Measurements from ENCODE around the gene ADGRL2. TPM values are rescaled to one million over a fixed set of nuclear protein-coding genes. Genes with fewer than 3 reads are reported as not detected.

ADGRL2 gene
- polyA plus RNA-seq, 1 donor from 2014 or later: 190 TPM

- no peaks in the 10 kb centered on the region for H3K27me3 ChIP-seq (ENCODE audit: insufficient read depth, low read depth, low read length)
Observed at GRCh38 chr1:81799939-81800694, 617 bp upstream of the ADGRL2 start.

More at GRCh38 chr1:81799939-81800694, 617 bp upstream of the ADGRL2 start:
- H2AFZ ChIP-seq (ENCODE audit: low read depth, low read length): peak overlapping the region; percentile 53
- TF ChIP-seq MXI1 (conservative IDR thresholded peaks at IDR 0.05; ENCODE audit: poor library complexity, severe bottlenecking): peak; percentile 7
- TF ChIP-seq CTCF (IDR thresholded peaks at IDR 0.05; ENCODE audit: poor library complexity, severe bottlenecking): no peak
- no peak for TF ChIP-seq TAF1 (IDR thresholded peaks at IDR 0.05; ENCODE audit: low read depth)
- TF ChIP-seq RAD21 (conservative IDR thresholded peaks at IDR 0.05): peak; percentile 61
- no peak for TF ChIP-seq REST (IDR thresholded peaks at IDR 0.05; ENCODE audit: borderline replicate concordance)
- TF ChIP-seq EP300 (conservative IDR thresholded peaks at IDR 0.05; ENCODE audit: poor library complexity, severe bottlenecking): no peak
- peak; percentile 61 for TF ChIP-seq SMC3 (conservative IDR thresholded peaks at IDR 0.05; ENCODE audit: poor library complexity)
- TF ChIP-seq EZH2 (IDR thresholded peaks at IDR 0.05; ENCODE audit: borderline replicate concordance, insufficient read depth, low read length, poor library complexity, severe bottlenecking): no peak
- TF ChIP-seq POLR2AphosphoS5 (IDR thresholded peaks at IDR 0.05): no peak
- no peaks in the 10 kb centered on the region for H4K20me1 ChIP-seq (ENCODE audit: insufficient read depth)
- H3K9ac ChIP-seq (ENCODE audit: low read length): peak overlapping the region; percentile 93
- no peaks in the 10 kb centered on the region for H3K9me3 ChIP-seq (ENCODE audit: low read length)
- H3K79me2 ChIP-seq (replicated peaks; ENCODE audit: insufficient read depth, low read length): peaks cover 30% of the 10 kb centered on the region
- H3K4me2 ChIP-seq (ENCODE audit: low read length): peak overlapping the region; percentile 86
- H3K36me3 ChIP-seq (ENCODE audit: insufficient read depth, low read length): no peaks in the 10 kb centered on the region
- peak overlapping the region; percentile 60 for H3K27ac ChIP-seq (ENCODE audit: low read length)
- H3F3A ChIP-seq (ENCODE audit: insufficient read depth, low read length, poor library complexity, severe bottlenecking): peaks cover 9% of the 10 kb centered on the region
- H3K4me3 ChIP-seq (ENCODE audit: low read length): peak overlapping the region; percentile 85
- H3K9me2 ChIP-seq (ENCODE audit: insufficient read depth, low read length): no peaks in the 10 kb centered on the region

Measured in neural cell (in vitro differentiated cells).